IPS-18a (cell line): ENCODE data around the gene RNF213.
A peak's percentile ranks its signal among the peaks of the same experiment; 100 is the strongest.

Source experiments
- H3K27ac ChIP-seq: one replicate; pipeline ENCODE4 v1.5.1; 2013; ENCODE audit warnings: low read length
- H3K27me3 ChIP-seq: one replicate; pipeline ENCODE4 v1.6.1; 2013; ENCODE audit warnings: mild to moderate bottlenecking, low read length; ENCODE audit not compliant: control insufficient read depth, insufficient read depth
- H3K36me3 ChIP-seq: one replicate; pipeline ENCODE4 v1.6.1; 2013; ENCODE audit warnings: low read depth, low read length; ENCODE audit not compliant: control insufficient read depth
- H3K4me1 ChIP-seq: one replicate; pipeline ENCODE4 v1.6.1; 2013; ENCODE audit warnings: low read depth, low read length; ENCODE audit not compliant: control insufficient read depth
- H3K4me3 ChIP-seq: one replicate; pipeline ENCODE4 v1.5.1; 2013; ENCODE audit warnings: low read length
- H3K9ac ChIP-seq: one replicate; pipeline ENCODE4 v1.6.1; 2013; ENCODE audit warnings: mild to moderate bottlenecking, low read length, moderate library complexity
- H3K9me3 ChIP-seq: one replicate; pipeline ENCODE4 v1.6.1; 2013; ENCODE audit warnings: low read depth, low read length; ENCODE audit not compliant: control insufficient read depth

The RNF213 gene

DNA sequence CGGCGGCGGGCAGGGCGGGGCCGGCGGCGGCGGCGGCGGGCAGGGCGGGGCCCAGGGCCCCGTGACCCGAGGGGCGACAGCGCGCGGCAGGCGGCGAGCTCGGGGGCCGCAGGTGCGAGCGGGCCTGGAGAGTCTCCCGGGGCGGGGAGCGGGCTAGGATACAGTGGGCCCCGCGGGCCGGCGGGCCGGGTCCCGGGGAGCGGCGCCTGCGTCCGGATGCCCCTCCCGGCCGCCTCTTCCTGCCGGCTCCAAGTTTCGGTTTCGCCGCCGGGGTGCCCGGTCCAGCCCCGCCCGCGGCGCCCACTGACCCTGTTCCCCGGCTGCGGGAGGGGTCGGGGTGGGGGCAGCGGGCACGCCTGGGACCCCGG is at the start of gene RNF213:
Gene RNF213 (plus strand): TSS at position 62 of the 368 bp plus-strand sequence. CDS start 2,830 bp downstream, outside the sequence.
- H3K4me1 ChIP-seq = peaks cover 23% of the 10 kb centered on the region

DNA sequence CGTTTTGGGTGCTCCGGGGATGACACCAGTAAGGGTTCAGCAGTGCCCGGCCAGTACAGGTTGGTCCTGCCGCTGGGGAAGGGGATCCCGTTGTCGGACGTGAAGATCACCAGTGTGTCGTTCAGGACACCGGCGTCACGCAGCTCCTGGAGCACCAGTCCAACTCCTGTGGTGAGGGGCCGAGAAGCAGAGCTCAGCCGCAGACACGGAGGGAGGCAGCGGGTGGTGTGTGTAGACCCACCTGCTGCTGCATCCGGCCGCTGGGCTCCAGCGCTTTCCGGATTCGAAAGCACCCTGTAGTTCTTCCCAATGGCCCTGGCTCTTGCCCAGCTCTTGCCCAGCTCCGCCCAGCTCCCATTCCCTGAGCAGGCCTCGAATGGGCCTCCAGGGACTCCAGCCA is 48.5 kb upstream of the RNF213 start:
- Histone ChIP-seq H3K4me1 (no peaks in the 10 kb centered on the region), H3K27me3 (no peaks in the 10 kb centered on the region), H3K4me3 (no peak overlapping the region), H3K27ac (no peak overlapping the region), H3K9ac (no peak overlapping the region), H3K36me3 (peaks cover 4% of the 10 kb centered on the region), H3K9me3 (no peaks in the 10 kb centered on the region)

More for the DNA sequence above, at the start of gene RNF213:
- peak within 1 kb of the TSS; percentile 95 for H3K9ac ChIP-seq
- H3K36me3 ChIP-seq = no peaks in the 10 kb centered on the region
- peak within 1 kb of the TSS; percentile 87 for H3K4me3 ChIP-seq
- peak within 1 kb of the TSS; percentile 90 for H3K27ac ChIP-seq
- H3K27me3 ChIP-seq = no peaks in the 10 kb centered on the region
- H3K9me3 ChIP-seq = no peaks in the 10 kb centered on the region

DNA sequence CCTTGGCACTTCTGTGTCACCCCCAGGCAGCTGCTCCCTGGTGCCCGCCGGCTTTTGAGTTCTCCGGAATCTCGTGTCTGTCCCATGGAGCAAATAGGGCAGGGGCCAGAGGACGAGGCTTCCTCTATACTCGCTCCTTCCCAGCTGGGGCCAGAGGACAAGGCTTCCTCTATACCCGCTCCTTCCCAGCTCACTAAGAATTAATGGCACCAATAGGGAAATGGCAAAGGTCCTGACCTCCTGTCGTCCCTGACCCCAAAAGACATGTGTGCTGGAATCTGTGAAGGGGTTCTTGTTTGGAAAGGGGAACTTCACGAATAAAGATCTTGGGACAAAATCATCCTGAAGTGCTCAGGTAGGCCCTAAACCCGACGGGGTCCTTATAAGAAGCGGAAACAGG is 48.1 kb upstream of the RNF213 start:
- Histone ChIP-seq H3K27me3 (no peaks in the 10 kb centered on the region), H3K36me3 (peaks cover 4% of the 10 kb centered on the region), H3K9ac (no peak overlapping the region), H3K4me1 (no peaks in the 10 kb centered on the region), H3K9me3 (no peaks in the 10 kb centered on the region), H3K27ac (no peak overlapping the region), H3K4me3 (no peak overlapping the region)

DNA sequence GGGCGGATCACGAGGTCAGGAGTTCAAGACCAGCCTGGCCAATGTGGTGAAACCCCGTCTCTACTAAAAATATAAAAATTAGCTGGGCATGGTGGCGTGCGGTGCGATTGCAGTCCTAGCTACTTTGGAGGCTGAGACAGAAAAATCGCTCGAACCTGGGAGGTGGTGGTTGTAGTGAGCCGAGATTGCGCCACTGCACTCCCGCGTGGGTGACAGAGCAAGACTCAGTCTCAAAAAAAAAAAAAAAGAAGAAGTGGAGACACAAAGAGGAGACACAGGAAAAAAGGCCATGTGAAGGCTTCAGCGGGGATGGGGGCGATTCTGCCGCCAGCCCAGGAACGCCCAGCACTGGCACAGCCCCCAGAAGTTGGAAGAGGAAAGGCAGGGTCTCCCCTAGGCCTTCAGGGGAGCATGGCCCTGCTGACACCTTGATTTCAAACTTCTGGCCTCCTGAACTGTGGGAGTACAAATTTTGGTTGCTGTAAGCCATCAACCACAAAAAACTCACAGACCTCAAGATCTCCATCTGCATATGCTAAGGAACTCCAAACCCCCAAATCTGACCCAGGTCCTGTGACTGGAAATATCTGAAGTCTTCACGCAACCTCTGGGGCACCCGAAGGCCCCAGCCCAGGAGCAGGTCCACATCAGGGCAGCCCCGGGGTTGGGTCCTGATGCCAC is 47.5 kb upstream of the RNF213 start:
- no peaks in the 10 kb centered on the region for H3K27me3 ChIP-seq
- H3K4me3 ChIP-seq = no peak overlapping the region
- H3K36me3 ChIP-seq = peaks cover 4% of the 10 kb centered on the region
- H3K27ac ChIP-seq = no peak overlapping the region
- no peaks in the 10 kb centered on the region for H3K4me1 ChIP-seq
- no peak overlapping the region for H3K9ac ChIP-seq
- no peaks in the 10 kb centered on the region for H3K9me3 ChIP-seq

GRCh38 chr17:80213643-80213975 is 47.0 kb upstream of the RNF213 start:
- Histone ChIP-seq H3K4me1 (no peaks in the 10 kb centered on the region), H3K36me3 (peaks cover 4% of the 10 kb centered on the region), H3K4me3 (no peak overlapping the region), H3K27ac (no peak overlapping the region), H3K9me3 (no peaks in the 10 kb centered on the region), H3K27me3 (no peaks in the 10 kb centered on the region), H3K9ac (no peak overlapping the region)

DNA sequence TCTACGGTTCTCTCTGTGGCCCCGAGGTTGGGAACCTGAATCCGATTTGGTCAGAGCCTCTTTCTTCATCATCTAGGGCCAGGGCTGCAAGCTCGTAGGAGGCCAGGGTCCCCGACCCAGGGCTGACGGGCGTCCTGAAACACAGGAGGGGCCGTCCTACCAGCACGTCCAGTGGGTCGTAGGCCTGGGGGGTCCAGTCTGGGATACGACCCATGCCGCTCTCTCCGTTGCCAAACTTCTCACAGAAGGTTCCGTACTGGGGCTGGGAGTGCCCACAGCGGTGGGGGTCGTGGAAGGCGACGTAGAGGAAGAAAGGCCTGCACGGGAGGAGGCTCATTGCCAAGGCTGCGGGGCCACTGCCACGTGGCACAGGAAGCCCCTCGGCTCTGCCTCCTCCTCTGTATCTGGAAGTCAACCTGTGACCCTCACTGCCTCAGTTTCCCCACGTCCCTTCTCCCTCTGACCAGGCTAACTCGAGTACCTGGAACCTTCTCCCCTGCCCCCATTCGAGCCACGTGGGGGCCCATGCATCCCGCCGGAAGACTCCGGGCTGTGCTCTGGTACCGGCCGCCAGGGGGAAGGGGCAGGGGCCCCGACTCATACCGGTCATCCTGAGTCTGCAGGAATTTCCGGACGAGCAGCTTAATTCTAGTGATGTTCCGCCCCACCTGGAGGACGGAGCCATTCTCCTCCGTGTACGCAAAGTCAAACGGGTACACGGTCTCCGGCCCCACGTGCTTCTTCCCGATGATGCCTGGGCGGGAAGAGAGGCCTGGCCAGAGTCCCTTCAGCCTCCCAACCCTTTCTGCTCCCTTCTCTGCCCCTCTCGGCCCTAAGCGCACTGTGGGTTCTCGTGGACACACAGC is 46.4 kb upstream of the RNF213 start:
- no peaks in the 10 kb centered on the region for H3K27me3 ChIP-seq
- H3K36me3 ChIP-seq = peaks cover 4% of the 10 kb centered on the region
- no peak overlapping the region for H3K27ac ChIP-seq
- H3K9ac ChIP-seq = no peak overlapping the region
- no peak overlapping the region for H3K4me3 ChIP-seq
- no peaks in the 10 kb centered on the region for H3K9me3 ChIP-seq
- H3K4me1 ChIP-seq = no peaks in the 10 kb centered on the region

GRCh38 chr17:80214878-80215210 is 45.8 kb upstream of the RNF213 start:
- Histone ChIP-seq H3K4me3 (no peak overlapping the region), H3K4me1 (no peaks in the 10 kb centered on the region), H3K27ac (no peak overlapping the region), H3K9ac (no peak overlapping the region), H3K9me3 (no peaks in the 10 kb centered on the region), H3K36me3 (peaks cover 4% of the 10 kb centered on the region), H3K27me3 (no peaks in the 10 kb centered on the region)

GRCh38 chr17:80216473-80217456 is 43.9 kb upstream of the RNF213 start:
- Histone ChIP-seq H3K27me3 (peaks cover 6% of the 10 kb centered on the region), H3K9me3 (no peaks in the 10 kb centered on the region), H3K27ac (no peak overlapping the region), H3K36me3 (peaks cover 4% of the 10 kb centered on the region), H3K4me1 (no peaks in the 10 kb centered on the region), H3K4me3 (no peak overlapping the region), H3K9ac (no peak overlapping the region)

DNA sequence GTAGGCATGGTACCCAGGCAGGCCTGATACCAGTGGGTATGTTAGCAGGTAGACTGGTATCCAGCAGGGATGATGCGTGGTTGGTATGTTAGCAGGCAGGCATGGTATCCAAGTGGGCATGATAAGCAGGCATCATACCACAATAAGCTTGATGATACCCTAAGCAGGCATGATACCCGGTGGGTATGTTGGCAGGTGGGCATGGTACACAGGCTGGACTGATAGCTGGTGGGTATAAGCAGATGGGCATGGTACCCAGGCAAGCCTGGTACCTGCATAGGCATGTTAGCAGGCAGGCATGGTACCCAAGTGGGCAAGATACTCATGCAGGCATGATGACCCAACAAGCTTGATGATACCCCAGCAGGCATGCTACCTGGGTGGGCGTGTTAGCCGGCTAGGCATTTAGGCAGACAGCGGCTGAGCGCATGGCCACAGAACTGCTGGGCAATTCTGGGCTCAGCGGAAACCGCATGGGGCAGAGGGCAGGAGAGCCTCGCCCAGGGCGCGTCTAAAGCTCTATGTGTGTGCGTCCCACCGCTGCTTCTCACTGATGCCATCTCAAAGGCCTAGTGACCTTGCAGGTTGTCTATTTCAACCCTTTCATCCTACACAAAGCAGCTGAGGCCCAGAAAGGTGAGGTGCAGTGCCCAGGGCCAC is 42.8 kb upstream of the RNF213 start:
- Histone ChIP-seq H3K27ac (no peak overlapping the region), H3K4me1 (no peaks in the 10 kb centered on the region), H3K9ac (no peak overlapping the region), H3K36me3 (peaks cover 4% of the 10 kb centered on the region), H3K4me3 (no peak overlapping the region), H3K27me3 (peaks cover 6% of the 10 kb centered on the region), H3K9me3 (no peaks in the 10 kb centered on the region)

- Histone ChIP-seq H3K27ac (no peak overlapping the region), H3K9ac (no peak overlapping the region), H3K4me1 (no peaks in the 10 kb centered on the region), H3K36me3 (peaks cover under 1% of the 10 kb centered on the region), H3K9me3 (no peaks in the 10 kb centered on the region), H3K27me3 (peaks cover 6% of the 10 kb centered on the region), H3K4me3 (no peak overlapping the region)
These were observed 42.3 kb upstream of the RNF213 start for GRCh38 chr17:80218391-80218790.
